K562 (cell line): Measurements from ENCODE around the gene SLAMF7. TPM values are rescaled to one million over a fixed set of nuclear protein-coding genes. Genes with fewer than 3 reads are reported as not detected.

ENCODE experiments used
- ATAC-seq: fragments of 200-7000 bp; cut with Tn5 transposase; 3 replicates; pipeline ENCODE4 v1.9.1; 2020; ENCODE audit warnings: moderate library complexity
- BruUV-seq: library from RNA; stranded (reverse); fragments of 400-500 nt; replicated peaks from 2 replicates; lab custom pipeline; 2021; lab: Mats Ljungman, UMichigan
- CTCF ChIA-PET: fragments of 300-600 bp; formaldehyde crosslinking; extraction: SDS; loops from one replicate; lab custom pipeline; 2021; ENCODE audit warnings: low intra/inter-chr PET ratio; lab: Yijun Ruan, JAX
- POLR2A ChIA-PET: fragments of 300-600, 350-650 bp; sonication (Branson Sonifier 250); formaldehyde crosslinking; extraction: SDS; loops from one replicate; lab custom pipeline; 2021; ENCODE audit warnings: antibody characterized with exemption, inconsistent platforms; lab: Yijun Ruan, JAX
- DNase-seq, 4 experiments: peaks; one replicate each; pipeline versions ENCODE4 v3.0.0 to v3.0.0-alpha.2; 2011 to 2018; ENCODE audit warnings: low spot score in 3 of 4, mixed read lengths in 3 of 4; ENCODE audit errors: extremely low read depth in 1 of 4
- FAIRE-seq: peaks from 2 replicates; lab custom pipeline; 2011; peaks lifted over from hg19 to GRCh38; lab: Jason Lieb, UNC
- H2AFZ ChIP-seq: 2 replicates; pipeline ENCODE4 v1.6.0; 2011; ENCODE audit warnings: low read depth, low read length, control low read depth, inconsistent platforms
- H3K27ac ChIP-seq: fragments of 200-600 bp; 3 replicates; pipeline ENCODE4 v1.8.0; 2011; ENCODE audit warnings: low read depth, mild to moderate bottlenecking, control low read depth, inconsistent platforms, low read length, moderate library complexity, mixed read lengths; ENCODE audit errors: extremely low read depth
- H3K27me3 ChIP-seq, 2 experiments: fragments of 300-600 bp in 1 of 2; 2 replicates in 1 of 2; 3 replicates in 1 of 2; pipeline versions ENCODE4 v1.6.0 to v1.8.0; 2011; ENCODE audit warnings: inconsistent platforms in 2 of 2, low read length in 2 of 2, mild to moderate bottlenecking in 1 of 2, mixed read lengths in 1 of 2, moderate library complexity in 1 of 2; ENCODE audit not compliant: control insufficient read depth in 2 of 2, insufficient read depth in 2 of 2
- H3K36me3 ChIP-seq: fragments of 300-600 bp; 3 replicates; pipeline ENCODE4 v1.8.0; 2011; ENCODE audit warnings: mild to moderate bottlenecking, low read length, inconsistent platforms; ENCODE audit not compliant: control insufficient read depth, insufficient read depth
- H3K4me1 ChIP-seq, 2 experiments: fragments of 200-600 bp in 1 of 2; replicated peaks in 1 of 2; 2 replicates in 1 of 2; 3 replicates in 1 of 2; pipeline versions ENCODE4 v1.5.1 to v1.8.0; 2011; ENCODE audit warnings: inconsistent platforms in 2 of 2, low read length in 2 of 2, mild to moderate bottlenecking in 1 of 2, mixed read lengths in 1 of 2, moderate library complexity in 1 of 2; ENCODE audit not compliant: control insufficient read depth in 2 of 2, insufficient read depth in 2 of 2
- H3K4me2 ChIP-seq: 2 replicates; pipeline ENCODE4 v1.6.1; 2011; ENCODE audit warnings: low read length, control low read depth, inconsistent platforms, mixed read lengths; ENCODE audit not compliant: insufficient read depth
- H3K4me3 ChIP-seq: fragments of 200-600 bp; sonication (generic), shearing (Covaris generic); 2 replicates; pipeline ENCODE4 v1.5.1; 2016; ENCODE audit warnings: control low read depth, inconsistent platforms
- H3K79me2 ChIP-seq: fragments of 200-600 bp; 3 replicates; pipeline ENCODE4 v1.8.0; 2011; ENCODE audit warnings: low read length, inconsistent platforms; ENCODE audit not compliant: control insufficient read depth, insufficient read depth
- H3K9ac ChIP-seq, 2 experiments: 2 replicates each; pipeline versions ENCODE4 v1.6.0 to v1.6.1; 2011; ENCODE audit warnings: low read depth in 2 of 2, low read length in 2 of 2, control low read depth in 1 of 2, inconsistent platforms in 1 of 2, mild to moderate bottlenecking in 1 of 2, mixed read lengths in 1 of 2; ENCODE audit not compliant: insufficient read depth in 1 of 2
- H3K9me1 ChIP-seq: one replicate; pipeline ENCODE4 v1.6.0; 2011; ENCODE audit warnings: inconsistent platforms, mild to moderate bottlenecking, low read length, moderate library complexity; ENCODE audit not compliant: control insufficient read depth, insufficient read depth
- H3K9me3 ChIP-seq: replicated peaks from 2 replicates; pipeline ENCODE4 v1.5.1; 2011; ENCODE audit warnings: low read depth, low read length, inconsistent platforms; ENCODE audit not compliant: control insufficient read depth, insufficient read depth
- H4K20me1 ChIP-seq: replicated peaks from 2 replicates; pipeline ENCODE4 v1.6.1; 2011; ENCODE audit warnings: low read length, inconsistent platforms, mixed read lengths; ENCODE audit not compliant: control insufficient read depth, insufficient read depth
- BRD4 ChIP-seq: fragments of 200-600 bp; sonication (generic); IDR thresholded peaks from 2 replicates; pipeline ENCODE4 v1.6.1; 2017; ENCODE audit warnings: inconsistent platforms
- ETV1 ChIP-seq: fragments of 450-650 bp; conservative IDR thresholded peaks from 2 replicates; pipeline ENCODE4 v1.6.1; 2016; ENCODE audit warnings: missing genetic modification characterization, control low read depth, low read depth, missing compliant biosample characterization
- GABPA ChIP-seq: fragments of 200-800 bp; sonication (Bioruptor generic); conservative IDR thresholded peaks from 2 replicates; pipeline ENCODE4 v1.6.1; 2016; ENCODE audit warnings: low read depth, missing genetic modification characterization, missing compliant biosample characterization
- HDAC8 ChIP-seq: fragments of 450-650 bp; IDR thresholded peaks from 2 replicates; pipeline ENCODE4 v1.6.1; 2016; ENCODE audit warnings: mild to moderate bottlenecking, missing genetic modification characterization, moderate library complexity, missing compliant biosample characterization
- KAT7 ChIP-seq: sonication (generic); formaldehyde crosslinking; IDR thresholded peaks from 2 replicates; pipeline ENCODE4 v1.8.0; 2022; ENCODE audit warnings: missing genetic modification reagents, mild to moderate bottlenecking, borderline replicate concordance
- MNT ChIP-seq, 2 experiments: fragments of 450-650 bp; conservative IDR thresholded peaks; 2 replicates each; pipeline ENCODE4 v1.6.1; 2017; ENCODE audit warnings: mild to moderate bottlenecking in 2 of 2, moderate library complexity in 2 of 2
- MYNN ChIP-seq, 2 experiments: sonication (generic); formaldehyde crosslinking in 1 of 2; IDR thresholded peaks; 2 replicates each; pipeline versions ENCODE4 v1.5.0 to v1.6.1; 2016 to 2020; ENCODE audit warnings: antibody characterized with exemption in 1 of 2, missing genetic modification reagents in 1 of 2
- PHF8 ChIP-seq: fragments of 200-600 bp; sonication (generic); IDR thresholded peaks from 2 replicates; pipeline ENCODE4 v1.6.1; 2012; ENCODE audit warnings: mixed run types, mild to moderate bottlenecking, inconsistent platforms, low read length, moderate library complexity, borderline replicate concordance
- THRAP3 ChIP-seq: fragments of 450-650 bp; IDR thresholded peaks from 2 replicates; pipeline ENCODE4 v1.6.1; 2016; ENCODE audit warnings: mild to moderate bottlenecking, inconsistent platforms, borderline replicate concordance
- XRCC4 ChIP-seq: IDR thresholded peaks from one replicate; pipeline ENCODE4 v1.6.1; 2011; ENCODE audit not compliant: insufficient read depth, insufficient read length; ENCODE audit errors: extremely low read depth
- ZNF175 ChIP-seq: fragments of 200-800 bp; sonication (Bioruptor generic); IDR thresholded peaks from 2 replicates; pipeline ENCODE4 v1.6.1; 2016; ENCODE audit warnings: low read depth, mild to moderate bottlenecking, missing genetic modification characterization, missing compliant biosample characterization
- ZNF583 ChIP-seq: fragments of 250-450 bp; sonication (Bioruptor Pico); IDR thresholded peaks from 2 replicates; pipeline ENCODE4 v1.4.0; 2020
- ZNF780A ChIP-seq: fragments of 250-450 bp; sonication (Bioruptor Pico); IDR thresholded peaks from 2 replicates; pipeline ENCODE4 v1.5.0; 2021; ENCODE audit warnings: mild to moderate bottlenecking
- WGBS: fragments of 100-300 bp; shearing (Covaris generic); methylation state at CpG from one replicate; pipeline ENCODE4 v1.1.6; 2016; ENCODE audit warnings: low coverage, mixed read lengths; ENCODE audit not compliant: insufficient coverage; ENCODE audit errors: missing lambda C conversion rate; 5-methylcytosine and 5-hydroxymethylcytosine counted together
- in situ Hi-C: fragments of 300-500 bp; cut with MboI; formaldehyde crosslinking; loops from 4 replicates; pipeline ENCODE4 v1.15.0; 2018; ENCODE audit warnings: inconsistent platforms, mixed read lengths
- intact Hi-C: fragments of 100-400 bp; cut with micrococcal nuclease; formaldehyde crosslinking; loops from 2 replicates; pipeline ENCODE4 v1.14.2; 2022
- polyA plus RNA-seq, 8 experiments: library from polyadenylated mRNA; depleted of rRNA in 4 of 8; stranded (reverse) in 5 of 8; unstranded in 3 of 8; fragments of >200 nt; fragmentation: Nextera tagmentation in 2 of 8; fragmentation: Illumina TruSeq in 1 of 8; extraction: Ambion mirVana in 2 of 8; extraction: Trizol in 1 of 8; gene quantifications; 2 replicates each; pipeline versions ENCODE4 v1.2.1 to v1.2.3, GENCODE V29; 2011 to 2014; ENCODE audit warnings: inconsistent platforms in 1 of 8, missing spikeins in 1 of 8
- total RNA-seq, 7 experiments: library from RNA; depleted of rRNA in 6 of 7; stranded (reverse); fragments of >200 nt in 6 of 7; fragmentation: Illumina TruSeq in 2 of 7; extraction: Trizol in 2 of 7; gene quantifications; 2 replicates each; pipeline versions ENCODE4 v1.2.1 to v1.2.3, GENCODE V29; 2011 to 2021; ENCODE audit warnings: low replicate concordance in 1 of 7
- TF ChIP-seq, protein P1 (sequence below): fragments of 250-450 bp; sonication (Bioruptor Pico); IDR thresholded peaks from 2 replicates; pipeline ENCODE4 v1.4.0; 2020; ENCODE audit warnings: mild to moderate bottlenecking
- TF ChIP-seq, protein P2 (sequence below): fragments of 200-800 bp; sonication (Bioruptor generic); IDR thresholded peaks from 2 replicates; pipeline ENCODE4 v1.6.1; 2017; ENCODE audit warnings: missing genetic modification characterization, missing compliant biosample characterization

The SLAMF7 gene
- total and polyA plus RNA-seq, 9 of the 15 experiments (the other 6 are each of a cell fraction or from before 2014, with no cell fraction given), result 0.11 to 1.2 (median 0.22) TPM; not detected in 2

DNA sequence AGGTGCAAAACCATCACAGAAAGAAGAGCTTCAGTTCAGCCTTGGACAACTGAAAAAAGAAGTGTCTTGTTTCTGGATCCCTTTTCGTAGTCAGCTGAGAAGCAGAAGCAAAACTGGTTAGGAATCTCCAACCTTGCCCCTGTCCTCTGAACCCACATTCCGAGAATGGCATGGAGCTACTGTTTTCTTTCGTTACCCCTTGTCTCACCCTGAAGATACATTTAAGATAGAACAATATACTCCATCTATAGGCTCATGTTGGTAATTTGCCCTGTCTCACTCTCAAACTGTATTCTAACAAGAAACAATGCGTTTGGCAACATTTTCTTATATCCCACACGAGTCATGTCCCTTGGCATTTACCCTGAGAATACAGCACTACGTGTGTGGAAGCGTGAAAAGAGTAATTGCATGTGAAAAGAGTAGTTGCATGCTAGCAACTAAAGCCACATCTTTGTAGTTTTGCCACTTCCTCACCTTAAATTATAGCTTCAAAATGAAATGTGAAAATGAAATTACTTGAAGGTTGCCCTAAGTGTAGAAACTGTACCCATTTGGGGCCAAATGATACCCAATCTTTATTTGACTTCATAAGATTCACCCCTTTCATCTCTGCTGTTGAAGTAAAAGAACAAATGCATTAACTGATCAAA lies 5.3 kb downstream of the SLAMF7 start (continued):
- TF ChIP-seq BRD4, result no peak

- Histone ChIP-seq H3K27me3 (peaks cover 0 to 11% of the 10 kb centered on the region in 2 experiments; a peak in 3 of 5 replicates), H3K9ac (no peak overlapping the region), H3K27ac (no peak overlapping the region), H3K79me2 (no peaks in the 10 kb centered on the region), H3K4me3 (no peak overlapping the region), H3K4me2 (no peak overlapping the region), H3K9me1 (no peaks in the 10 kb centered on the region), H3K4me1 (peaks cover 0 to 10% of the 10 kb centered on the region in 2 experiments; a peak in 2 of 5 replicates), H3K36me3 (no peaks in the 10 kb centered on the region), H4K20me1 (no peaks in the 10 kb centered on the region), H2AFZ (no peak overlapping the region), H3K9me3 (no peaks in the 10 kb centered on the region)
- DNase-seq (no peak), FAIRE-seq (no peak), ATAC-seq (no peak)
- intact Hi-C loops (no loop called here), in situ Hi-C loops (no loop called here)
- TF ChIP-seq THRAP3 (no peak), GABPA (tag) (no peak), ZNF175 (CRISPR knock-in tag) (no peak), PHF8 (no peak), KAT7 (CRISPR knock-in tag) (no peak), XRCC4 (no peak), MYNN (IDR thresholded peaks at IDR 0.05) (no peak), MYNN (CRISPR knock-in tag; IDR thresholded peaks at IDR 0.05) (no peak), HDAC8 (tag) (no peak), ETV1 (tag) (no peak), ZNF583 (CRISPR knock-in tag) (no peak), ZNF780A (no peak), MNT (conservative IDR thresholded peaks at IDR 0.05) (no peak)
- TF ChIP-seq, protein P1, sequence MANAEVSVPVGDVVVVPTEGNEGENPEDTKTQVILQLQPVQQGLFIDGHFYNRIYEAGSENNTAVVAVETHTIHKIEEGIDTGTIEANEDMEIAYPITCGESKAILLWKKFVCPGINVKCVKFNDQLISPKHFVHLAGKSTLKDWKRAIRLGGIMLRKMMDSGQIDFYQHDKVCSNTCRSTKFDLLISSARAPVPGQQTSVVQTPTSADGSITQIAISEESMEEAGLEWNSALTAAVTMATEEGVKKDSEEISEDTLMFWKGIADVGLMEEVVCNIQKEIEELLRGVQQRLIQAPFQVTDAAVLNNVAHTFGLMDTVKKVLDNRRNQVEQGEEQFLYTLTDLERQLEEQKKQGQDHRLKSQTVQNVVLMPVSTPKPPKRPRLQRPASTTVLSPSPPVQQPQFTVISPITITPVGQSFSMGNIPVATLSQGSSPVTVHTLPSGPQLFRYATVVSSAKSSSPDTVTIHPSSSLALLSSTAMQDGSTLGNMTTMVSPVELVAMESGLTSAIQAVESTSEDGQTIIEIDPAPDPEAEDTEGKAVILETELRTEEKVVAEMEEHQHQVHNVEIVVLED, result no peak
- TF ChIP-seq, protein P2, sequence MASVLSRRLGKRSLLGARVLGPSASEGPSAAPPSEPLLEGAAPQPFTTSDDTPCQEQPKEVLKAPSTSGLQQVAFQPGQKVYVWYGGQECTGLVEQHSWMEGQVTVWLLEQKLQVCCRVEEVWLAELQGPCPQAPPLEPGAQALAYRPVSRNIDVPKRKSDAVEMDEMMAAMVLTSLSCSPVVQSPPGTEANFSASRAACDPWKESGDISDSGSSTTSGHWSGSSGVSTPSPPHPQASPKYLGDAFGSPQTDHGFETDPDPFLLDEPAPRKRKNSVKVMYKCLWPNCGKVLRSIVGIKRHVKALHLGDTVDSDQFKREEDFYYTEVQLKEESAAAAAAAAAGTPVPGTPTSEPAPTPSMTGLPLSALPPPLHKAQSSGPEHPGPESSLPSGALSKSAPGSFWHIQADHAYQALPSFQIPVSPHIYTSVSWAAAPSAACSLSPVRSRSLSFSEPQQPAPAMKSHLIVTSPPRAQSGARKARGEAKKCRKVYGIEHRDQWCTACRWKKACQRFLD, result no peak
- ChIA-PET POLR2A (no interaction called here), CTCF (interaction anchor here (0.5 kb wide), 1 partner anchor 128 kb away, joined by 3 read pairs; no protein-coding TSS in a partner anchor)
- BruUV-seq, result no TSS peak
- 5% methylated on average over 5 of the region's 5 CpGs for WGBS
These were observed 5.9 kb downstream of the SLAMF7 start for GRCh38 chr1:160744852-160745520.
